Testis (tissue), 3 donors: ENCODE results near the gene UBAC1. TPM values are rescaled to one million over a fixed set of nuclear protein-coding genes. Genes with fewer than 3 reads are reported as not detected.
A peak's percentile ranks its signal among the peaks of the same experiment; 100 is the strongest.

Experiments
- DNase-seq: peaks from one replicate; pipeline ENCODE4 v3.0.0-alpha.2; 2019
- H3K27ac ChIP-seq, 2 donors: fragments of 200-600 bp; sonication (generic); one replicate each; pipeline ENCODE4 v1.5.1; 2019
- H3K27me3 ChIP-seq: fragments of 200-600 bp; sonication (generic); one replicate; pipeline ENCODE4 v1.5.1; 2019
- H3K36me3 ChIP-seq: fragments of 200-600 bp; sonication (generic); one replicate; pipeline ENCODE4 v1.5.1; 2017; ENCODE audit warnings: low read depth; ENCODE audit errors: missing control alignments
- H3K4me1 ChIP-seq: fragments of 200-600 bp; sonication (generic); one replicate; pipeline ENCODE4 v1.5.1; 2019
- H3K4me3 ChIP-seq, 2 donors: fragments of 200-600 bp; sonication (generic); one replicate each; pipeline ENCODE4 v1.5.1; 2017 to 2019
- H3K9me3 ChIP-seq: fragments of 200-600 bp; sonication (generic); one replicate; pipeline ENCODE4 v1.5.1; 2017
- CTCF ChIP-seq, 3 experiments: fragments of 450-650 bp in 2 of 3; fragments of 200-600 bp in 1 of 3; sonication (generic) in 1 of 3; IDR thresholded peaks; one replicate each; pipeline ENCODE4 v1.5.1; 2016 to 2019; ENCODE audit warnings: antibody characterized with exemption in 3 of 3, mild to moderate bottlenecking in 2 of 3, moderate library complexity in 1 of 3
- POLR2A ChIP-seq: fragments of 450-650 bp; IDR thresholded peaks from one replicate; pipeline ENCODE4 v1.6.1; 2017; ENCODE audit warnings: antibody characterized with exemption, mild to moderate bottlenecking, moderate library complexity
- WGBS, 2 donors: methylation state at CpG; one replicate each; pipeline ENCODE4 v1.1.5; 2018; 5-methylcytosine and 5-hydroxymethylcytosine counted together
- intact Hi-C: fragments of 100-400 bp; cut with DNase I; formaldehyde crosslinking; loops from one replicate; pipeline ENCODE4 v1.15.1; 2023; ENCODE audit warnings: low total_unique reads
- polyA plus RNA-seq: library from polyadenylated mRNA; stranded (reverse); fragments of 350-450 nt; fragmentation: Illumina TruSeq; extraction: RNeasy Lipid Tissue Mini Kit (QIAGEN cat#74804); gene quantifications from one replicate; pipeline ENCODE4 v1.2.3, GENCODE V29; 2014; ENCODE audit warnings: low read depth, low replicate concordance; ENCODE audit not compliant: insufficient read depth
- total RNA-seq, 2 donors: library from RNA; depleted of rRNA; stranded (reverse); fragments of >200 nt; gene quantifications; one replicate each; pipeline ENCODE4 v1.2.3, GENCODE V29; 2016

UBAC1 gene
- total and polyA plus RNA-seq, 3 donors from 2014 or later = 82.2 to 99.5 (median 92.5) TPM

GRCh38 chr9:135991771-135992170 lies 30.6 kb upstream of the UBAC1 start:
- WGBS, 2 donors = 87 to 90% methylated on average over 18 of the region's 18 CpGs
- H3K4me1 ChIP-seq = peaks cover 28% of the 10 kb centered on the region
- H3K27ac ChIP-seq = peak overlapping the region; percentile 82 to 89
- TF ChIP-seq POLR2A (no peak), CTCF (IDR thresholded peaks at IDR 0.05) (no peak)
- no peak overlapping the region for H3K4me3 ChIP-seq
- H3K9me3 ChIP-seq = no peaks in the 10 kb centered on the region
- no peak for DNase-seq
- no peaks in the 10 kb centered on the region for H3K27me3 ChIP-seq
- intact Hi-C loops = no loop called here
- H3K36me3 ChIP-seq = no peaks in the 10 kb centered on the region

- Histone ChIP-seq H3K27ac (no peak overlapping the region), H3K4me1 (peaks cover 28% of the 10 kb centered on the region), H3K9me3 (no peaks in the 10 kb centered on the region), H3K27me3 (no peaks in the 10 kb centered on the region), H3K4me3 (no peak overlapping the region), H3K36me3 (no peaks in the 10 kb centered on the region)
- no peak for DNase-seq
- WGBS, 2 donors = 37 to 38% methylated on average over 12 to 20 of the region's 21 CpGs
- TF ChIP-seq POLR2A (no peak), CTCF (IDR thresholded peaks at IDR 0.05) (no peak)
- intact Hi-C loops = no loop called here
Observed at GRCh38 chr9:135990468-135991429, 29.6 kb upstream of the UBAC1 start.

GRCh38 chr9:135989722-135990467 lies 28.7 kb upstream of the UBAC1 start:
- WGBS, 2 donors = 61 to 67% methylated on average over 3 to 36 of the region's 36 CpGs
- no peaks in the 10 kb centered on the region for H3K36me3 ChIP-seq
- no peaks in the 10 kb centered on the region for H3K9me3 ChIP-seq
- TF ChIP-seq CTCF (IDR thresholded peaks at IDR 0.05) = no peak
- TF ChIP-seq POLR2A = no peak
- intact Hi-C loops = no loop called here
- no peak overlapping the region for H3K27ac ChIP-seq
- no peak overlapping the region for H3K4me3 ChIP-seq
- peaks cover 28% of the 10 kb centered on the region for H3K4me1 ChIP-seq
- H3K27me3 ChIP-seq = no peaks in the 10 kb centered on the region
- DNase-seq = no peak

GRCh38 chr9:135989157-135989556 lies 28.0 kb upstream of the UBAC1 start:
- no peaks in the 10 kb centered on the region for H3K27me3 ChIP-seq
- H3K9me3 ChIP-seq = no peaks in the 10 kb centered on the region
- H3K36me3 ChIP-seq = no peaks in the 10 kb centered on the region
- H3K4me3 ChIP-seq = no peak overlapping the region
- no peak overlapping the region for H3K27ac ChIP-seq
- peaks cover 28% of the 10 kb centered on the region for H3K4me1 ChIP-seq
- intact Hi-C loops = no loop called here
- TF ChIP-seq POLR2A (no peak), CTCF (IDR thresholded peaks at IDR 0.05) (no peak)
- DNase-seq = no peak
- WGBS, 2 donors = 89% methylated on average over 8 of the region's 8 CpGs; no CpG with 5 or more reads in 1 of the 2 donors
